HG02981 (cell line): ENCODE data around the gene NCOA4.
"Not testable (repeated sequence)": the region's sequence is repeated elsewhere in the genome, so short reads cannot be mapped to it uniquely, and the experiment has no call there.

Experiments used
- ATAC-seq: cut with Tn5 transposase; IDR thresholded peaks from one replicate; pipeline ENCODE4 v1.9.1; 2021; ENCODE audit warnings: mild to moderate bottlenecking, moderate library complexity; ENCODE audit not compliant: unreplicated experiment

NCOA4 gene

DNA sequence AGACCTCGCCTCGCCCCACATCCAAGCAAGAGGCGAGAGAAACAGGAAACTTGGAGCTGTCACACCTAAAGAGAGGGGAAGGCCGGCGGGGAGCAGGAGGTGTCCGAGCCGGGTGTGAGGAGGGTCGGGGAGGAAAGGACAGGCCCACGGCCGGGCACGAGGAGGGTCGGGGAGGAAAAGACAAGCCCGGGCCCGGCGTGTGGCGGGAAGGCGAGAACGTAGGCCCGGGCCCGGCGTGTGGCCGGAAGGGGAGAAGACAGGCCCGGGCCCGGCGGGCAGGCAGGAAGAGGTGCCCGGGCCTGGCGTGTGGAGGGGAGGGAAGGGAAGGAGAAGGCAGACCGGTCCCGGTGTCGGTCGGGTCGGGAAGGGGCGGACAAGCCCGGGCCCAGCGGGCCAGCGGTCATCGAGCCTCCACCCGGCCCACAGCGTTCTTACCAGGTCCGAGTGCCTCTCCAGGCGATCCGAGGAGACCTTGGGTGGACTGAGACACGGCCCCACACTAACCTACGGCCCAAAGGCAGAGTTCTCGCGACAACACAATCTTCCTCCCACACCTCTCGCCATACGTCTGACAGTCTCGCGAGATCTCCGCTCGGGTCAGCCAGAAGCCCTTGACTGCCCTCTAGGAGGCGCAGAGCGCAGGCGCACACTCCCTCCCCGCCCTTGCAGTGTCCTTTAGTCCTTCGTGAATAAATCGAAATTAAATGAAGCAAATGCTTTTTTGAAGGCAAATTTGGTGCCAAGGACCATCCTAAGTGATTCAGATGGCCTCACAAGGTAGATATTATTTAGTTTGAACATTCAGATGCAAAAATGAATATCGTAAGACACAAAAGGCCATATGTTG, at the start of gene NCOA4:
NCOA4 (minus strand) TSS at position 533 of the 847 bp plus-strand sequence. CDS start 13,943 bp downstream, outside the sequence.
- peak; percentile 96 for ATAC-seq

DNA sequence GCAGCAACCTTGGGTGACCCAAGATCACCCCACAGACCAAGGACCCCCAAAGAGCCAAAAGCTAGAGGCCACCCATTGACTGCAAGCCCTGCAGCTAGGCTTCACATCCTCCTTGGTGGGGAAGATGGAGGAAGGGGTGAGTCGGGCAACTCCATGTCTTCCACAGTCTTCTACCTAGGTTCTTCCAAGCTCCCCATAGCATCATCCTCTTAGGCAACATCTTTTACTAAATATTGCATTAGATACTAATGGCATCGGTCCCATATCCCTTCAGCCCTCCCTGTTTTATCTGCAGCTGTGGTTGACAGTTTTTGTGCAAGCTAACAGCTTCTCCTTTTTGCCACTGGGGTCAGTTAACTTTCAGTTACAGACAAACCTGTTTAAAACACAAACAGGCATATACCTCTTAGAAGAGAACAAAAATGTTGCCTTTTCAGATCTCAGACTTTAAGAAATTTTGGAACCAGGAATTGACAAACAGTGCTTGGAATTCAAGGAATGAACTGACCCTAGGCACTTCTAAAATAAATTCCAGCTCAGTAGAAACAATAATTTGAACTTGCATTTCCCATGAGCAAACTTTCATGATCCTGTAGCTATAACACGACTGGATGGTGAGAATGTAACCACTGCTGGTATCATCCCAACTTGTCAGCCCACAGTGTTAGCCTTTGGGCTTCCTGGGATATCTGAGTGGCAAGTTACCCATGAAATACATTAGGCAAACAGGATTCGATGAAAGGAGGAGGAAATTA, 49.6 kb upstream of the NCOA4 start:
- no peak for ATAC-seq

DNA sequence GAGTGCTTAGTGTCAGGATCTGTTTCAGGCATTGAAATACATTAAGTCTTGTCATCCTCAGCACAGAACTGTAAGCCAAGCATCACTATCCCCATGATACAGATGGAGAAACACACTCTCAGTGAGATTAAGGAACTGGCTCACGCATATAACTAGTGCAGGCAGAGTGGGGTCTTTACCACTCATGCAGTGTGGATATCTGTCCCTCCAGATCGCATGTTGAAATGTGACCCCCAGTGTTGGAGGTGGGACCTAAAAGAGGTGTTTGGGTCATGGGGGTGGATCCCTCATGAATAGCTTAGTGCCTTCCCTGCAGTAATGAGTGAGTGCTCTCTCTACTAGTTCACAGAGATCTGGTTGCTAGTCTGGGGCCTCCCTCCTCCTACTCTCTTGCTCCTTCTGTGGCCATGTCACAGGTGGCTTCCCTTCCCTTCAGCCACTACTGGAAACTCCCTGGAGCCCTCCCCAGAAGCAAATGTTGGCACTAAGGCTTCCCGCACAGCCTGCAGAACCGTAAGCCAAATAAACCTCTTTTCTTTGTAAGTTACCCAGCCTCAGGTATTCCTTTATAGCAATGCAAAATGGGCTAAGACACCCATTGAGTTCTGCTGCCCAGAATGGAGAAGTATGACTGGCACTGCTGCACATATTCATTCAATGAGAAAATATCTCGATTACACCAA, 47.4 kb upstream of the NCOA4 start:
- no peak for ATAC-seq

- ATAC-seq: no peak
Measured at GRCh38 chr10:46077141-46077554, 46.7 kb upstream of the NCOA4 start.

GRCh38 chr10:46075869-46076268, 45.4 kb upstream of the NCOA4 start:
- ATAC-seq: no peak

DNA sequence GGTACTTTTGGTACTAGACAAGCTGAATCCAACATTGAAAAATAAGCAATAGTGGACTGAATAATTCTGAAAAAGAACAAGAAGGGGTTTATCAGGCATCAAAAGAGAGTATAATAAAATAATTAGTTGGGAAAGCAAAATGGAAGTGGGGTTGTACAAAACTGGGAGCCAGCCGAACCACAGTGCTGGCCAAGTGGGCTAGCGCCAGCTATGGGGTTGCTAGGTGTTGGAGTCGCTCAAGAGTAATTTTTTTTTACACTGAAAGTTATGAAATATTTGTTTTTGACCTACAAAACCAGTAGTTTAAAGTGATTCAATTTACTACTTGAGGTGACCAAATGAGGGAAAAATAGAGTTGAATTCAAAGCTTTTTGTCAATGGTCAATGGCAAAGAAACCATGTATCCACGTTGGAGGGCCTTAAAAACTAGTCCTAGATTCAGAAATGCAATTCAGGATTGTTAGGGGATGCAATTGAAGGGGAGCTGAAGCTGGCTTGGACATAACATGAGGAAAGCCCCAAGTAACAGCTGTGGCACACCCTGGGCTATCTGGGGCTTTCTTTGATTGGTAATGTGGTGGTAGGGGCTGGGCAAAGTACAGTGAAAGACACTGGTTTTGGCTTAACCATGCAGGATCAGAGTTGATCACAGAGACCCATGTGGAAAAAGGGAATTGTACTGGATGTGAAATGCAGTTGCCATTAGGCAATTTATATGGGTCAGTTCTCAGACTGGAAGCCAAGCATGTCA, 43.9 kb upstream of the NCOA4 start:
- ATAC-seq: no peak

- ATAC-seq: no peak
Measured at GRCh38 chr10:46073564-46073963, 43.1 kb upstream of the NCOA4 start.

GRCh38 chr10:46070749-46071148, 40.3 kb upstream of the NCOA4 start:
- no peak for ATAC-seq

- no peak for ATAC-seq
Measured at GRCh38 chr10:46069771-46070463, 39.5 kb upstream of the NCOA4 start.

GRCh38 chr10:46068905-46069304, 38.5 kb upstream of the NCOA4 start:
- ATAC-seq: no peak

DNA sequence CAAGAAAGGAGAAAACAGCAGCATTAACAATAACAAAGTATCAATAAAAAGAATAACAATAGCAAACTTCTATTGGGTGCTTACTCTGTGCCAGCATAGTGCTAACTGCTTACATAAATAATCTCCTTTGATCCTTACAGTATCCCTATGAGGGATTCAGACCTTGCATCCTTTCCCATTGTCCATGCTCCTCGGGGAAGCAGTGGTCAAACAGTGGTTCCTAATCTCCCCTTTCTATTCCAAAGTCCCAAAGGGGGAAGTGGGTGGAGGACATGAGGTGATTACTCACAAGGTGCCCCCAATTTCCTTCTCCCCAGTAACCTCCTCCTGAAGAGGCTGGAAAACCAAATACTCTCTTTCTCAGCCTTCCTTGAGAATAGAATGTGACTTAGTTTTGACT, 37.7 kb upstream of the NCOA4 start:
- ATAC-seq: no peak

DNA sequence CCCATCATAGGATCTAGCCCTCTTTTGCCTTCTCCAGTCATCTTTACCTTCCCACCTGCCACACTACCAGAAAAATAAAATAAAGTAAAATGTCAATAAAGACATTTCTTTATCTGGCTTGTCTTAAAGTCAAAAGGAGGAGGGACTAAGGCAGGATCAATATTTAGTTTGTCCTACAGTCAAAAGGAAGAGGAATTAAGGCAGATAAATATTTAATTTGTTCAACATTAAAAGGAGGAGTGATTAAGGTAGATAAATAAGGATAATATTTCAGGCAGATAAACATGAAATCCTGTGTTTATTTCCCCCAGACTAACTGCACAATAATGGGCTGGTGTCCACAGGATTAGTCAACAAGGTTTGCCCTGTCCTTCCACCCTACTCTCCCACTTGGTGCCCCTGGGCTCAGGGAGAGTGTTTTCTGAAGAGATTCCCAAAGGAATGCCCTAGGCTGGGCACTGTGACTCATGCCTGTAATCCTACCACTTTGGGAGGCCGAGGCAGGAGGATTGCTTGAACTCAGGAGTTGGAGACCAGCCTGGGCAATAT, 33.9 kb upstream of the NCOA4 start:
- ATAC-seq: no peak

GRCh38 chr10:46062723-46063428, 32.5 kb upstream of the NCOA4 start:
- ATAC-seq: no peak

GRCh38 chr10:46060706-46061105, 30.3 kb upstream of the NCOA4 start:
- no peak for ATAC-seq

- not testable (repeated sequence) for ATAC-seq
Measured at GRCh38 chr10:46057927-46058326, 27.5 kb upstream of the NCOA4 start.

GRCh38 chr10:46057038-46057437, 26.6 kb upstream of the NCOA4 start:
- no peak for ATAC-seq

- no peak for ATAC-seq
Measured at GRCh38 chr10:46055771-46056170, 25.3 kb upstream of the NCOA4 start.

GRCh38 chr10:46053534-46054434, 23.4 kb upstream of the NCOA4 start:
- ATAC-seq: no peak
